K562 (cell line): ENCODE results near the gene MAPT. TPM values are rescaled to one million over a fixed set of nuclear protein-coding genes. Genes with fewer than 3 reads are reported as not detected.

Experiments used
- ARID4B ChIP-seq: sonication (generic); formaldehyde crosslinking; IDR thresholded peaks from 2 replicates; pipeline ENCODE4 v1.8.0; 2022; ENCODE audit warnings: mild to moderate bottlenecking, missing genetic modification reagents
- CREM ChIP-seq: IDR thresholded peaks from 2 replicates; pipeline ENCODE4 v1.6.1; 2014; ENCODE audit warnings: antibody characterized with exemption, low read depth
- GATAD2B ChIP-seq: fragments of 450-650 bp; IDR thresholded peaks from 2 replicates; pipeline ENCODE4 v1.6.1; 2017; ENCODE audit warnings: mild to moderate bottlenecking, borderline replicate concordance
- MTF1 ChIP-seq: fragments of 250-450 bp; sonication (Bioruptor Pico); IDR thresholded peaks from 2 replicates; pipeline ENCODE4 v1.9.0; 2021; ENCODE audit warnings: moderate library complexity, mild to moderate bottlenecking, inconsistent platforms, borderline replicate concordance
- polyA plus RNA-seq, 8 experiments: library from polyadenylated mRNA; depleted of rRNA in 4 of 8; stranded (reverse) in 5 of 8; unstranded in 3 of 8; fragments of >200 nt; fragmentation: Nextera tagmentation in 2 of 8; fragmentation: Illumina TruSeq in 1 of 8; extraction: Ambion mirVana in 2 of 8; extraction: Trizol in 1 of 8; gene quantifications; 2 replicates each; pipeline versions ENCODE4 v1.2.1 to v1.2.3, GENCODE V29; 2011 to 2014; ENCODE audit warnings: inconsistent platforms in 1 of 8, missing spikeins in 1 of 8
- total RNA-seq, 7 experiments: library from RNA; depleted of rRNA in 6 of 7; stranded (reverse); fragments of >200 nt in 6 of 7; fragmentation: Illumina TruSeq in 2 of 7; extraction: Trizol in 2 of 7; gene quantifications; 2 replicates each; pipeline versions ENCODE4 v1.2.1 to v1.2.3, GENCODE V29; 2011 to 2021; ENCODE audit warnings: low replicate concordance in 1 of 7
- TF ChIP-seq, protein P1 (sequence below): fragments of 250-450 bp; sonication (Bioruptor Pico); IDR thresholded peaks from 2 replicates; pipeline ENCODE4 v1.4.0; 2020; ENCODE audit warnings: mild to moderate bottlenecking

The MAPT gene
- total and polyA plus RNA-seq, 9 of the 15 experiments (the other 6 are each of a cell fraction or from before 2014, with no cell fraction given) = 0.04 to 1.1 (median 0.36) TPM

- TF ChIP-seq, protein P1, sequence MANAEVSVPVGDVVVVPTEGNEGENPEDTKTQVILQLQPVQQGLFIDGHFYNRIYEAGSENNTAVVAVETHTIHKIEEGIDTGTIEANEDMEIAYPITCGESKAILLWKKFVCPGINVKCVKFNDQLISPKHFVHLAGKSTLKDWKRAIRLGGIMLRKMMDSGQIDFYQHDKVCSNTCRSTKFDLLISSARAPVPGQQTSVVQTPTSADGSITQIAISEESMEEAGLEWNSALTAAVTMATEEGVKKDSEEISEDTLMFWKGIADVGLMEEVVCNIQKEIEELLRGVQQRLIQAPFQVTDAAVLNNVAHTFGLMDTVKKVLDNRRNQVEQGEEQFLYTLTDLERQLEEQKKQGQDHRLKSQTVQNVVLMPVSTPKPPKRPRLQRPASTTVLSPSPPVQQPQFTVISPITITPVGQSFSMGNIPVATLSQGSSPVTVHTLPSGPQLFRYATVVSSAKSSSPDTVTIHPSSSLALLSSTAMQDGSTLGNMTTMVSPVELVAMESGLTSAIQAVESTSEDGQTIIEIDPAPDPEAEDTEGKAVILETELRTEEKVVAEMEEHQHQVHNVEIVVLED (CRISPR knock-in tag) = no peak
- TF ChIP-seq ARID4B (no peak), GATAD2B (no peak), CREM (no peak), MTF1 (CRISPR knock-in tag) (no peak)
Observed at GRCh38 chr17:45958307-45958706, 64.0 kb downstream of the MAPT start (continued).
